Measurements from ENCODE around the gene NFIX.
"Not testable (repeated sequence)": the region's sequence is repeated elsewhere in the genome, so short reads cannot be mapped to it uniquely, and the experiment has no call there.

Gene NFIX

DNA sequence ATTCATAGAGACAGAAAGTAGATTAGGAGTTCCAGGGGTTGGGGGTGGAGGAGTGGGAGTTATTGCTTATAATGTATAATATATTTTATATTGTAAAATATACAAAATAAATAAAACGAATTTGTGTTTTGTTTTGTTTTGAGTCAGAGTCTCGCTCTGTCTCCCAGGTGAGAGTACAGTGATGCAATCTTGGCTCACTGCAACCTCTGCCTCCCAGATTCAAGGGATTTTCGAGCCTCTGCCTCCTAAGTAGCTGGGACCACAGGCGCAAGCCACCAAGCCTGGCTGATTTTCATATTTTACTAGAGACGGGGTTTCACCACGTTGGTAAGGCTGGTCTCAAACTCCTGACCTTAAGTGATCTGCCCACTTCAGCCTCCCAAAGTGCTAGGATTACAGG lies 35.8 kb upstream of the NFIX start:
- DNase-seq: no peak

DNA sequence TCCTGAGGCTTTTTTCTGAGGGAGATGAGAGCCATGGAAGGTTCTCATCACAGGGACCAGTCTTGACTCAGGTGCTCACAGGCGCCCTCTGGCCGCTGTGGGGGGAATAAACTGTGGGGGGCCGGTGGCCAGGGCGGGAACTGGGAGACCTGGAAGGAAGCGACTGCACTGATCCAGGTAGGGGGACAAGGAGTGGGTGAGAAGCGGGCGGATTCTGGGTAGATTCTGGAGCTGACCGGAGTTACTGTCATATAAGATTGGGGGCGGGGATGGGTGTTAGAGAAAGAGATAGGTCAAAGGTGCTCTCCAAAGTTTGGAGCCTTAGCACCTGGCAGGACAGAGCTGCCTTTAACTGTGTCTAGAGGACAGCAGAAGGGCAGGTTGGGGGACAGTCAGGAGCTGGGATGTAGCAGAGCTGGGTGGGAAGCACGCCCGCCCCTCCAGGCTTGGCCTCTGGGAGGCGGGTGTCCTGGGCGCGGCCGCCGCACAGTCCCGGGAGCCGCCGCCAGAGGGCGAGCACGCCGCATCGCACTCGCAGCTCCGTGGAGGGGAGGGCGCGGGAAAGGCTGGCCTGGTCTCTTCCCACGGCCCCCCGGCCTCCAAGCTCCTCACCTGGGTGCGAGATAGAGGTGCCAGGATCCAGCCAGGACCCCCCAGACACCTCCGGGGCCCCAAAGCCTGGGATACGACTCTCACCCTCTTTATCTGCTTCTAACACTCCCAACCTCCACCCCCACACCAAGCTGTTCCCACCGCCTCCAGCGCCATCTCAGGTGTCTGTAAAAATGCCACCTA lies 30.1 kb upstream of the NFIX start:
- peak; percentile 35 to 65 for DNase-seq

DNA sequence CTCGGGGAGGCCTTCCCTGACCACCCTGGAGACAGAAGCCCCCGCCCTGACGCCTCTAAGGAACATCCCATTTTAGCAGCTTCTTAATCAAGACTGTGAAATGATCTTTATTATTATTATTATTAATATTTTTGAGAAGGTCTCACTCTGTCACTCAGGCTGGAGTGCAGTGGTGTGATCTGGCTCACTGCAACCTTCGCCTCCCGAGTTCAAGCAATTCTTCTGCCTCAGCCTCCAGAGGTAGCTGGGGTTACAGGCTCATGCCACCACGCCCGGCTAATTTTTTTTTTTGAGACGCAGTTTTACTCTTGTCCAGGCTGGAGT lies 29.5 kb upstream of the NFIX start:
- no peak for DNase-seq

DNA sequence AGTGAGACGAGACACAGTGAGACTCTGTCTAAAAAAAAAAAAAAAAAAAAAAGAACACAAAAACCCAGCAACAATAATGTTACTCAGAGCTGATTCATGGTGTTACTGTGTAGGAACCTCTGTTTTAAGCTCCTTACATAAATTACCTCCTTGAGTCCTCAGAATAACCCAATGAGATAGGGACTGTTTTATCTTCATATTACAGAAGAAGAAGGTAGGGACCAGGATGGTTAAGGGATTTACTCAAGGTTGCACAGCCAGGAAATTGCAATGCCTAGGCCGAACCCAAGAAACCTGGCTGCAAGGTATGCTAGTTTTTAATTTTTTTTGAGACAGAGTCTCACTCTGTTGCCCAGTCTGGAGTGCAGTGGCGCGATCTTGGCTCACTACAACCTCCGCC lies 27.4 kb upstream of the NFIX start:
- no peak for DNase-seq

DNA sequence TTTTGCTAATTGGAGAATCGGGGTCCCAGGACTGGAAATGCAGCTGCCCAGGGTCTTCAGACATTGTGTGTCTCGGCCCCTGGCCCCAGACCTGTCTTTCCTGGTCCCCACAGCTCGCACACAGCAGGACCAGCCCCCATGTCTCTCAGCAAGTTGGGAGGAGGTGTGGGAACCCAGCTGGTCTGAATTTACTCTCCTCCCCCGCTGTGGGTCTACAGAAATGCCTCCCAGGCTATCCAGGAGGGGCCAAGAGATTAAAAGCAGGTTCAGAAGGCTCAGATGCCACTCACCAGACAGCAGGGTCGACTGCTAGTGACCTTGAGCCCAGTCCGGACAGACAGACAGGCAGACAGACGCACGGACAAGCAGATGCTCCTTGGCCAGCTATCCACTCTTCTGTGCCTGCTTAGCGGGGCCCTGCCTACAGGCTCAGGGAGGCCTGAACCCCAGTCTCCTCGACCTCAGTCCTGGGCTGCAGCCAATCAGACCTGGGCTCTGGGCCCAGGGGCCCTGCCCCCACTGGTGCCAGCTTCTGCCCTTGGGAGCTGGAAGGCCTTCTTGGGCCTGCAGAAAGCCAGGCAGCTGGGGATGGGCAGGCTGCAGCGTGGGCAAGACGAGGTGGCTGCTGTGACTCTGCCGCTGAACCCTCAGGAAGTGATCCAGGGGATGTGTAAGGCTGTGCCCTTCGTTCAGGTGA lies 25.8 kb upstream of the NFIX start, which contains the start of gene DAND5:
Gene DAND5 (plus strand): TSS at position 285 of the 697 bp plus-strand sequence. CDS start 85 bp downstream, at position 370.
- no peak for DNase-seq

DNA sequence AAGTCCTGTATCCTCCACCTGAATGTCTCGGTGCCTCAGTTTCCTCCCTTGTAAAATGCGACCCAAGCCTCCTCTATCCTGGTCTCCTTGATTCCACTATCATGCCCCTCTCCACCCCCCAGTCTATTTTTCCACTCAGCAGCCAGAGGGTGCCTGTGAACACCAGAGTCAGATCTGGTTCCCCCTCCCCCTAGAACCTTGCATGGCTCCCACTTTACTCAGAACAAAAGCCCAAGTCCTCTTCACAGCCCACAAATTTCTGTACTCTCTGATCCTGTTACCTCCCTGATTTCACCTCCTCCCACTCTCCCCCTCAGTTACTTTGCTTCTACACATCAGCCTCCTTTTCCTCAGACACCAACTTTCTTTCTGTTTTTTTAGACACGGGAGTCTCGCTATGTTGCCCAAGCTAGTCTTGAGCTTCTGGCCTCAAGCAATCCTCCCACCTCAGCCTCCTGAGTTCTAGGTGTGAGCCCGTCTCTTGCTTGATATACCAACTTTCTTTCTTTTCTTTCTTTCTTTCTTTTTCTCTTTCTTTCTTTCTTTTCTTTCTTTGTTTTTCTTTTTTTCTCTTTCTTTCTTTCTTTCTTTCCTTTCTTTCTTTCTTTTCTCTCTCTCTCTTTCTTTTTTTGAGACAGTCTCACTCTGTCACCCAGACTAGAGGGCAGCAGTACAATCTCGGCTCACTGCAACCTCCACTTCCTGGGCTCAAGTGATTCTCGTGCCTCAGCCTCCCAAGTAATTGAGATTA lies 25.0 kb upstream of the NFIX start:
- no peak for DNase-seq

DNA sequence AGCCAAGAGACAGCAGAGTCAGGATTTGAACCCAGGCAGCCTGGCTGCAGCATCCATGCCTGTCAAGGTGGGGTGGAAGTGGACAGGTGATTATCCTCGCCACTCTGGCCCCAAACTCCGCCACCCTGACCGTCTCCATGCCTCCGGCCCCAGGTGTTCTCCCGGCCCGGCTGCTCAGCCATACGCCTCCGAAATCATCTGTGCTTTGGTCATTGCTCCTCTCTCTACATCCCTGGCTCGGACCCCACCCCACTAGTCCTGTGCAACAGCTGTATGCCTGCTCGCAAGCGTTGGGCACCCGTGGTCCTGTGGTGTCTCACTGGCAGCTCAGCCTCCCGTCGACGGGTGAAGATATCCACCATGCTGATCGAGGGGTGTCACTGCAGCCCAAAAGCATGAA lies 22.0 kb upstream of the NFIX start:
- DNase-seq: no peak

DNA sequence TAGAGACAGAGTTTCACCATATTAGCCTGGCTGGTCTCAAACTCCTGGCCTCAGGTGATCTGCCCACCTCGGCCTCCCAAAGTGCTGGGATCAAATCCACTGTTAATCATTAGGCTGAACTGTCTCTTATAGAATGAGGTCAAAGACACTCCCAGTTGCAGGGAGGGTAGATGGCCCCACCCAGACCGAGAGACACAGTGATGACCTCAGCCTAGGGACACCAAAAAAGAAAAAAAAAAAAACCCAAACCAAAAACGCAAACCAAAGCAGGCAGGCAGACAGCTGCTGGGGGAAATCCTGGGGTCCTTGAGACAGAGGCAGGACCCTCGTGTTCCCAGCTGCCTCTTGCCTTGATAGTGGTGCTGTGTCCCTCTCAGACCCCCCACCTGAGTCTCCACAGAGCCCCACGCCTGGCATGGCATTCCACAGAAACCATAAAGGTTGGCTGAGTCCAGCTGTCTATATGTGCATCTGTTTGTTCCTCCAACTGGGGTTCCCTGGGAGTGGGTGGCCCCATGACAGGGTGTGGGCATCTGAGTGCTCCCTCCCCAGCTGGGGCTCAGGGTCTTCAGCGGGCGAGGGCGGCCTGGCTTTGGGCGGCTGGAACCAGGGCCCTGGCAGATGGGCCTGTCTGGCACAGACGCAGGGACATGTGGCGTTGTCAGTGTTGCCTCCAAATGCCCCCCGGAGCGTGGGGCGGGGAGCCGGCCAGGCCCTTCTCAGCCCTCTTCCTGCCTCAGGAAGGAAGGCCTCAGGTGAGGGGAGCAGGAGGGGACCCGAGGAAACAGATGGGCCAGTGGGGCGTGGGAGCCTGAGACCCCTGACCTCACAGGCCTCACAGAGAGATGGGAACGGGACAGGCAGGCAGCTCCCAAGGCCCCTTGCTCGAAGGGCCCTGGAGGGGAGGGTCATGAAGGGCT lies 20.7 kb upstream of the NFIX start:
- DNase-seq: no peak

DNA sequence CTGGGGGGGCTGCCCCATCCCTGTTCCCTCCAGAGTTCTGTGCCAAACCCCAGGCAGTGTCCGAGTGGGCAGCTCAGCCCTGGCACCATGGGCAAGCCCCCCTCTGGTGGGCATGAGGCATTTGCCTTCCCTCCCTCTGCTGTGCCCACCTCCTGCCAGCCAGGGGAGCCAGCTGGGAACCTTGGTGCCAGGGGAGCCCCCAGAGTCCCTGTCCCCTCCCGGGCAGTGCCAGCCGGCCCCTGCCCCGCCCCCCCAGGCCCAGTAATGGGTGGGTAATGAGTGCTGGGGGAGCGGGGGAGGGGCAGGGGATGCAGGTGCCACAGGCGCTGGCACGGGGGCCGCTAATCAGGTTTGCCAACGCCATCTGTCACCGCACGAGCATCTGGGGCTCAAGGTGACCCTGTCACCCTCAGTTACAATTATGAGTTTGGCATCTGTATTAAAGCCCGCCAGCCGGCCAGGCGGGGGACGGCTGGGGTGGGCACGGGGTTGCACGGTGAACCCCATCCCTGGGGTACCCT lies 20.0 kb upstream of the NFIX start:
- no peak for DNase-seq

DNA sequence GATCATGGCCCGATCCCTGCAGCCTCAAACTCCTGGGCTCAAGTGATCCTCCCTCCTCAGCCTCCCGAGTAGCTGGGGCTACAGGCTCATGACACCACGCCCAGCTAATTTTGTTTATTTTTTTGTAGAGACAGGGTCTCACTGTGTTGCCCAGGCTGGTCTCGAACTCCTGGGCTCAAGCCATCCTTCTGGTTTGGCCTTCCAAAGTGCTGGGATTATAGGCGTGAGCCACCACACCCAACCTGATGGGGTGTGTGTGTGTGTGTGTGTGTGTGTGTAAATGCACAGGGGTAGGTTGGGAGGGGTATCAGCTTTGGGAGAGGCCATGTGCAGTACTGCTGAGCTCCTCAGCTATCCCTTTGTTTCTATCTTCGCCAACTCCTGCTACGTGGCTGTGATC lies 19.2 kb upstream of the NFIX start:
- not testable (repeated sequence) for DNase-seq

DNA sequence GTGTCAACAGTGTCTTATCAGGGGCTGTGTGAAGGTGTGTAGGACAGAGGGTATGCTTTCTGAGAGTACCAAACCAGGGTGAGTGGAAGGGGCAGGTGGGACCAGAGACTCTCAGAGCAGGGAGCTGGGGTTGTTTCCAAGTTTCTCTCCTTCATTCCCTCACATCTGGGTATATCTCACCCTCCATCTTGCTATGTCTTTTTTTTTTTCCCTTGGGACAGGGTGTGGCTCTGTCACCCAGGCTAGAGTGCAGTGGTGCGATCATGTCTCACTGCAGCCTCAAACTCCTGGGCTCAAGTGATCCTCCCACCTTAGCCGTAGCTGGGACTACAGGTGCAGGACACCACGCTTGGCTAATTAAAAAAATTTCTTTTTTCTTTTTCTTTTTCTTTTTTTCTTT lies 15.3 kb upstream of the NFIX start:
- no peak for DNase-seq

DNA sequence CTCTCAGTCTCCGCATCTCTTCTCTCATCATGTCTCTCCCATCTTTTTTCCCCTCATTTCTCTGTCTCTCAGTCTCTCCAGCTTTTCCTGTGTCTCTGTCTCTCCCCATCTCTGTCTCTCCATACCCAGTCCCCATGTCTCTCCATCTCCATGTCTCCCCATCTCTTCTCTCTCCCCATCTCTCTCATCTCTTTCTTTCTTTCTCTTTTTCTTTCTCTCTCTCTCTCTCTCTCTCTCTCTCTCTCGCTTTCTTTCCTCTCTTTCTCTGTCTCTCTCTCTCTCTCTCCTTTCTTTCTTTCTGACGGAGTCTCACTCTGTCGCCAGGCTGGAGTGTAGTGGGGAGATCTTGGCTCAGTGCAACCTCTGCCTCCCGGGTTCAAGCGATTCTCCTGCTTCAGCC lies 12.6 kb upstream of the NFIX start:
- DNase-seq: no peak

DNA sequence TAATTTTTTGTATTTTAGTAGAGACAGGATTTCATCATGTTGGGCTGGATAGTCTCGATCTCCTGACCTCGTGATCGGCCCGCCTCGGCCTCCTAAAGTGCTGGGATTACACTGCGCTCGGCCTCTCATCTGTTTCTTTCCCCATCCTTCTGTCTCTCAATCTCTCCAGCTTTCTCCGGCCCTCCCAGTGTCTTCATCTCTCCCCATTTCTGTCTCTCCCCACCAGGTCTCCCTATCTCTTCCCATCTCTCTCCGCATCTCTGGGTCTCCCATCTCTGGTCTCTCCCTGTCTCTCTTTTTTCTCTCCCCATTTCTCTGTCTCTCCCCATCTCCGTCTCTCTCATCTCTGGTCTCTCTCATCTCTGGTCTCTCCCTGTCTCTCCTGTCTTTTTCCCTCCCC lies 12.2 kb upstream of the NFIX start:
- DNase-seq: no peak

DNA sequence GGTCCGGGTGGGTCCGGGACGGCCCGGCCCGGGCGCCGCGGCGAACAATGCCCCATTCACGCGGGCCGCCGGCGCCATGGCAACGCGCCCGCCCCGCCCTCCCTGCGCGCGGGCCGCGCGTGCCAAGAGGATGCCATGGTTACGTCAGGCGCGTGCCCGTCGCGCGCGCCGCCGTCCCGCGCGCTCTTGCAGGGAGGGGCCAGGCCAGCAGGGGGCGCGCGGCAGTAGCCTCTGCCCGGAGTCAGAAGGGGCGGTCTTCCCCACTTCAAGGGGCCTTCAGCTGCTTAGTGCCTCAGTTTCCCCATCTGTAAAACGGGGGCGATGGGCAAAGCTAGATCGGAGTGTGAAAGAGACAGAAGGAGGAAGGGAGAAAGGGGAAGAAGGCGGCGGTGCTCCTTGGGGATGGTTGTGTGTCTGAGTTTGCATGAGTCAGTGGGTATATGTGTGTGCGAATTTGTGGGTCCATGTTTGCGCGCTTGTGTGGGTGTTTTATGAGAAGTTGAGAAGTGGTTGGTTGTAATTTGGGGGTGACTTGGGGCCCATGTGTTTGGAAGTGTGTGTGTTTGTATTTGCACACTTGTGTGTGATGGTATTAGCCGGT lies 11.6 kb upstream of the NFIX start:
- DNase-seq: peak in 1 of 2 experiments; percentile 68

DNA sequence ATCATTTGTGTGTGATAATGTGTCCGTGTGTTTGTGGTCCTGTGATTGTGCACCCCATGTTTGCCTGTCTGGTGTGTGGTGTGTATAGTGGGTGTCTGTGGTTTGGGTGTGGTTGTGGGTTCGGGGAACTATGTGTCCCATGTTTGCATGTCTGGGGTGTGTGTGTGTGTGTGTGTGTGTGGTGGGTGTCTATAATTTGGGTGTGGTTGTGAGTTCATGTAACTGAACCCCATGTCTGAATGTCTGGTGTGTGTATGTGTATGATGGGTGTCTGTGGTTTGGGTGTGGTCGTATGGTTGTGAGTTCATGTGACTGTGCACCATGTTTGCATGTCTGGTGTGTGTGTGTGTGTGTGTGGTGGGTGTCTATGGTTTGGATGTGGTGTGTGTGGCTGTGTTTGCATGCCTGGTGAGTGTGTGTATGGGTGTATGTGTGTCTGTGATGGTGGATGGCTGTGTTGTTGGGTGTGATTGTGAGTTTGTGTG lies 11.1 kb upstream of the NFIX start:
- DNase-seq: no peak

DNA sequence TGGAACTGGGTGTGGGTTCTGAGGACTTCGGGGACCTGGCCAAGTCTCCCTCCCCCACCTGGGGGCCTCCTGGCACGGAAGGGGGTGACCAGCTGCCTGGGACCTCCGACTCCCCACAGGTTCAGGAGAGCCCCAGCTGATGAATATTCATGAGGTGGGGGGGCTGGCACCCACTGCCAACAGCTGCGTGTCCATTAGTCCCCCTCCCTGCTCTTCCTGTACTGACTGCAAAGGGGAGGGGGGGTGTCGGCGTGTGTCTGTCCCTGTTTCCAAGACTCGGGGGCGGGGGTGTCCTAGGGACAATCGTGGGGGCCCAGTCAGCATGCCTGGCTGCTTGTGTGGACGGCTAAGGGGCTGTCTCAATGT lies 10.6 kb upstream of the NFIX start:
- DNase-seq: no peak

DNA sequence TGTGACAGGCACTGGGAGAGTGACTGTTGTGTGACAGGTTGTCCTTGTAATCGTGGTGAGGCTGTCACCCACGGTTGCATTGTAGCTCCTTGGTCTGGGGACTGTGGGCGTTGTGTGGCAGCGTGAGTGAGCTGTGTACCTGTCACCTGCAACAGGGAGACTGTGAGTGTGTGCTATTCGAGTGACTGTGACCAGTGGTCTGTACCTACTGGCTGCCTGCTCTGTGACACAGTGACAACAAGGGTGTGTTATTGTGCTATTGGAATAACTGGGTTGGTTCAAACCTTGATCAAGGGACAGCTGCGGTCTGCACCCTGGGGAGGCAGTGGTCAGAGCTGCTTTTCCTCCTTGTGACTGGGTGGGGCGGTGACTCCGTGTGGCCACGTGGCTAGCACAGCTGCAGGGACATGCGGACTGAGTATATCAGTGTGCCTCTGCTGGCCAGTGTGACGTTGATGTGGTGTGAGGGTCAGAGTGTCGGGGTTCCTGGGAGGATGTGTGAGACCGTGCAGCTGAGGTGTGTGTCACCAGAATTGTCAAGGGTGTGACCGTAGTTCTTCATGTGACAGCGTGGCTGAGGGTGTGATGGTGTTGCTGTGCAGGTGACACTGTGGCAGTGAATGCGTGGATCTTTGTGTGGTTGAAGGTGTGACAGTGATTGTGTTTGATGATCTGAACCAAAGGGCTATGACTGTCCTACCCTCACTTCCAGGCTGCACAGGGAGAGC lies 10.1 kb upstream of the NFIX start:
- DNase-seq: no peak

DNA sequence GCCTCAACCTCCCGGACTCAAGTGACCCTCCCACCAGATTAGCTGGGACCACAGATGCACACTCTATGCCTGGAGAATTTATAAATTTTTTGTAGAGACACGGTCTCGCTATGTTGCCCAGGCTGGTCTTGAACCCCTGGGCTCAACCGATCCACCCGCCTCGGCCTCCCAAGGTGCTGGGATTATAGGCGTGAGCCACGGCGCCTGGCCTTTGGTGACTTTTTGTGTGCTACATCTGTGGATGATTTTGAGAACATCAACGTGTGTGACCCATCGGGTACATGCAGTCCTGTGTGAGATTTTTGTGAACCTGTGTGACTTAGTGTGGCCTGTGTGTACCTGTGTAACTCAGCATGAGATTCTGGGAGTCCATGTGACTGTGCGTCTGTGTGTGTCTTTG lies 8.5 kb upstream of the NFIX start:
- DNase-seq: no peak

DNA sequence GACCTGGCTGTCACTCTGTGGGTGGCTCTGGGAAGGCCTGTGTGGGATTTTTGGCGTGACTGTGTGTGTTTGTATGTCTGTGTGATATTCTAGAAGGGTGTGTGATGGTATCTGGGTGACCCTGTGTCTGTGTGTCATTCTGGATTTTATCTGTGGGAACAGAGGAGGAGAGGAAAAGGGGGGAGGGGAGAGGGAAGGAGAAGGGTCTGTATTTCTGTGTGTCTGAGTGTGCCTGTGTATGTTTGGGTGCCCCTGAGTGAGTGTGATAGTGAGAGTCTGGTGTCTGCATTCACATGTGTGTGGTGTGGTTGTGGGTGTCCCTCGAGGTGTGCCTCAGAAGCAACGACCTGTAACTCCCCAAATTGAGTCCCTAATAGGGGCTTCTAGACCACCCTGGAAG lies 8.1 kb upstream of the NFIX start:
- DNase-seq: no peak

DNA sequence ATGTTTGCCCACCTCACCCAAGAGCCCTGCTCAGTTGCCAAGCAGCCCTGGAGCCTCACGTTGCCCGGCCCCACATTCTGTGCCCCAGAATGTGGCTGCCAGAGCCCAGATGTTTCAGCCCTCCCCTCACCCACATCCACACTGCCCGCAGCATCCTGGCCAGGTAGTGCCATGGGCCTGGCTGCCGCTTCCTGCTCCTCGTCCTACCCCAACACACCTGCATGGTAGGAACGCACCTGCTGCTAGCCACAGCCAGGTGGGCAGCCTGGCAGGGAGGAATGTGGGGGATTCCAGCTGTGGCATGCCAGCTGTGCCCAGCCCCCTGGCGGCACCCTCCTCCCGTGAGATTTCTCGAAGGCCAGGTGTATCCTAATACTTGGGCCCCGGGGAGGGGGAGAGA lies 7.5 kb upstream of the NFIX start:
- no peak for DNase-seq

DNA sequence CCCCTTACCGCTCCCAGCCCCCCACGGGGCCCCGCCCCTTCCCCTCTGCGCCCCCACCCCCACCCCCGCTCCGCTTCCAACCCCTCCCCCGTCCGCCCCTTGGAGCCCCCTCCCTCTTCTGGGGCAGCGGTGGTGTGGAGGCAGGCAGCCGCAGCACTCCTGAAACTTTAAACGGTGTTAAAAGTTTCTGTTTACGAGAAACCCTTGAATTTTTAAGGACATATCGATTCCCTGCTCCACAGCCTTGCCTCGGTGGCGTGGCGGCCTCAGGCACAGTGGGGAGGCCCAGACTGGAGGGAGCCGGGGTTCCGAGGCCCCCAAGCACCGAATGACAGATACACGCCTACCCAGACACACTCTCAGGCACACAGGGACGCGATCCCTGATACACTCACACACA lies 4.8 kb upstream of the NFIX start:
- no peak for DNase-seq

All from SW 1271 (cell line).